ENCODE measurements around the gene R3HCC1L.
"Not testable (repeated sequence)": the region's sequence is repeated elsewhere in the genome, so short reads cannot be mapped to it uniquely, and the experiment has no call there.

R3HCC1L gene

GRCh38 chr10:98133075-98133752 lies 1.2 kb upstream of the R3HCC1L start:
- DNase-seq = not testable (repeated sequence)

GRCh38 chr10:98134117-98134430 lies 383 bp upstream of the R3HCC1L start:
- no peak for DNase-seq

GRCh38 chr10:98135222-98135899 lies 904 bp downstream of the R3HCC1L start:
- no peak for DNase-seq

GRCh38 chr10:98136775-98137174 lies 2.3 kb downstream of the R3HCC1L start:
- DNase-seq = not testable (repeated sequence)

GRCh38 chr10:98138031-98138430 lies 3.6 kb downstream of the R3HCC1L start:
- DNase-seq = no peak

- DNase-seq = no peak
Observed at GRCh38 chr10:98139431-98139830, 5.0 kb downstream of the R3HCC1L start.

GRCh38 chr10:98141484-98142073 lies 7.1 kb downstream of the R3HCC1L start:
- DNase-seq = no peak

GRCh38 chr10:98144985-98145384 lies 10.5 kb downstream of the R3HCC1L start:
- DNase-seq = no peak

GRCh38 chr10:98149858-98150257 lies 15.4 kb downstream of the R3HCC1L start:
- DNase-seq = no peak

- peak; percentile 22 for DNase-seq
Observed at GRCh38 chr10:98150544-98150943, 16.1 kb downstream of the R3HCC1L start.

- DNase-seq = not testable (repeated sequence)
Observed at GRCh38 chr10:98152778-98153177, 18.3 kb downstream of the R3HCC1L start.

GRCh38 chr10:98153213-98153958 lies 18.9 kb downstream of the R3HCC1L start:
- DNase-seq = peak; percentile 13

GRCh38 chr10:98154076-98154475 lies 19.6 kb downstream of the R3HCC1L start:
- DNase-seq = no peak

GRCh38 chr10:98158576-98158975 lies 24.1 kb downstream of the R3HCC1L start:
- DNase-seq = no peak

- DNase-seq = no peak
Observed at GRCh38 chr10:98163941-98164340, 29.5 kb downstream of the R3HCC1L start.

- no peak for DNase-seq
Observed at GRCh38 chr10:98167191-98167590, 32.7 kb downstream of the R3HCC1L start.

- no peak for DNase-seq
Observed at GRCh38 chr10:98168147-98168546, 33.7 kb downstream of the R3HCC1L start.

- DNase-seq = no peak
Observed at GRCh38 chr10:98168766-98169165, 34.3 kb downstream of the R3HCC1L start.

GRCh38 chr10:98169379-98169778 lies 34.9 kb downstream of the R3HCC1L start:
- DNase-seq = no peak

- DNase-seq = peak; percentile 47
Observed at GRCh38 chr10:98170249-98171117, 36.0 kb downstream of the R3HCC1L start.

GRCh38 chr10:98172073-98172472 lies 37.6 kb downstream of the R3HCC1L start:
- peak; percentile 81 for DNase-seq

- no peak for DNase-seq
Observed at GRCh38 chr10:98172495-98172894, 38.0 kb downstream of the R3HCC1L start.

- DNase-seq = no peak
Observed at GRCh38 chr10:98173260-98173659, 38.8 kb downstream of the R3HCC1L start.

Data from fibroblast of upper back skin (primary cell).